AG09309 (cell line): ENCODE results near the gene ATP2B2.

Source experiments
- DNase-seq: peaks from one replicate; pipeline ENCODE4 v3.0.0-alpha.2; 2010; ENCODE audit warnings: low read depth
- H3K4me3 ChIP-seq: 2 replicates; pipeline ENCODE4 v1.5.1; 2011; ENCODE audit warnings: mild to moderate bottlenecking, low read depth, low read length, moderate library complexity; ENCODE audit not compliant: control insufficient read depth
- TF ChIP-seq, protein P1 (sequence below): IDR thresholded peaks from 2 replicates; pipeline ENCODE4 v1.5.1; 2011; ENCODE audit warnings: mild to moderate bottlenecking, low read depth, low read length, inconsistent platforms; ENCODE audit not compliant: insufficient read depth, control insufficient read depth; ENCODE audit errors: missing control alignments

ATP2B2 gene

DNA sequence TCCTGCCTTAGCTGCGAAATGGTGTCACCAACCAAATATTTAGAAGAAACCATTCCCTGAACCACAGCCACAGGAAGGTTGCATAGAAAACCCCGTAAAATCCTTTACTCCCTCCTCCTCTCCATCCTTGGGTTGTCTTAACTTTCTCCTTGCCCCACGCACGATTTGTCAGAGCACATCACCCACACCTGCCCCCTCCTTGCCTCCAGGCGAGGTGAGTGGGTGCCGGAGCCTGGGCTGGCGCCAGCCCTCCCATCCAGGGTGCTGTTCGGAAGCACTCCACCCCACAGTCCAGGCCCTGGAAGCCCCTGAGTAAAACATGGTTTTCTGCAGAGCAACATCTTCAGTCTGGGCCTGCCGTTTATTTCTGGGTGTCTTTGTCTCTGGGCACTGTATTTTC is 216.3 kb downstream of the ATP2B2 start:
- TF ChIP-seq, protein P1, sequence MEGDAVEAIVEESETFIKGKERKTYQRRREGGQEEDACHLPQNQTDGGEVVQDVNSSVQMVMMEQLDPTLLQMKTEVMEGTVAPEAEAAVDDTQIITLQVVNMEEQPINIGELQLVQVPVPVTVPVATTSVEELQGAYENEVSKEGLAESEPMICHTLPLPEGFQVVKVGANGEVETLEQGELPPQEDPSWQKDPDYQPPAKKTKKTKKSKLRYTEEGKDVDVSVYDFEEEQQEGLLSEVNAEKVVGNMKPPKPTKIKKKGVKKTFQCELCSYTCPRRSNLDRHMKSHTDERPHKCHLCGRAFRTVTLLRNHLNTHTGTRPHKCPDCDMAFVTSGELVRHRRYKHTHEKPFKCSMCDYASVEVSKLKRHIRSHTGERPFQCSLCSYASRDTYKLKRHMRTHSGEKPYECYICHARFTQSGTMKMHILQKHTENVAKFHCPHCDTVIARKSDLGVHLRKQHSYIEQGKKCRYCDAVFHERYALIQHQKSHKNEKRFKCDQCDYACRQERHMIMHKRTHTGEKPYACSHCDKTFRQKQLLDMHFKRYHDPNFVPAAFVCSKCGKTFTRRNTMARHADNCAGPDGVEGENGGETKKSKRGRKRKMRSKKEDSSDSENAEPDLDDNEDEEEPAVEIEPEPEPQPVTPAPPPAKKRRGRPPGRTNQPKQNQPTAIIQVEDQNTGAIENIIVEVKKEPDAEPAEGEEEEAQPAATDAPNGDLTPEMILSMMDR, result no peak
- no peak for DNase-seq
- no peak overlapping the region for H3K4me3 ChIP-seq

DNA sequence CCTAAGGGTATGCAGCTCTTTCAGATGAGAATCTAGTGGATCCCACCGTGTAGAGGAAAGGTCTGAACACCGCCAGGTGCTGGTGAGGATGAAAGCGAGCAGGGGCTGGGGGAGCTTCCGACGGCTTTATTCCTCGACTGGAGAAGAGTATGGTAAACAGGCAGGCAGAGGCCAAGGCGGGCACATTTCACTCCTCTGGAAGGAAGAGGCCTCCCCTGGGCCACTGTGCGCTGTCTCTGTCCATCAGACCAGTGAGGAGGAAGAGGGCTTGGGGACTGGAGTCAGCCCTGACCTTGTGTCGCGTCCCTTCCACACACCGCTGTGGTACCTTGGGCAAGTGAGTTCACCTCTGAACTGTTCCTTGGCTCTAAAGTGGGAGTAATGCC is 216.8 kb downstream of the ATP2B2 start:
- H3K4me3 ChIP-seq, result no peak overlapping the region
- TF ChIP-seq, protein P1, result no peak
- DNase-seq, result no peak

DNA sequence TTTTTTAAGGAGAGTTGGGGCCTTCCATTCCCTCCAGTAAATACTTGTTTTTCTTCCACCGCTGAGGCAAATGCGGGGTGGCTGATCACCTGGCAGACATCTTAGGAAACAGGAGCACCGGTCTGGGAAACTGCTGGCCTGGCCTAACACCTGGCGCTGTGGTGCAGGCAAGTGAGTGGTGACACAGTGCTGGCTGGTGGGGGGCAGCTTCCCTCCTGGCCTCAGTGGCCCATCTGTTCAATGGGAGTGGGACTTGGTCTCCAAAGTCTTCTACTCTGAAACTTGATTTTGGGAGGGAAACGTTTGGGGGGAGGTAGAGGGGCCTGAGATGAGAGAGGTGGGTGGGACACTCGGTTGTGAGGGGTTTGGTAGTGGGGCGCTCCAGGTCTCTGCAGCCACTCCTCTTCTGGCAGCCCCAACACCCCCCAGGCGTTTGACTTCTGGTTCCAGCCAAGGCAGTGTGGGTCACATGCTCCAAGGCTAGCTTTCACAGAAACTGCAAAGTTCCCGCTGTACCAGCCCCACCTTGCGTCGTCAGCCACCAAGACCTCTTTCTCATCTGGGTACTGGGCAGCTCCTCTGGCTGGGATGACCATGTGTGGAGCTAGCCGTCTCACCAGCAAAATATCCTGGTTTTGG is 217.3 kb downstream of the ATP2B2 start:
- no peak for DNase-seq
- H3K4me3 ChIP-seq, result no peak overlapping the region
- TF ChIP-seq, protein P1, result no peak

DNA sequence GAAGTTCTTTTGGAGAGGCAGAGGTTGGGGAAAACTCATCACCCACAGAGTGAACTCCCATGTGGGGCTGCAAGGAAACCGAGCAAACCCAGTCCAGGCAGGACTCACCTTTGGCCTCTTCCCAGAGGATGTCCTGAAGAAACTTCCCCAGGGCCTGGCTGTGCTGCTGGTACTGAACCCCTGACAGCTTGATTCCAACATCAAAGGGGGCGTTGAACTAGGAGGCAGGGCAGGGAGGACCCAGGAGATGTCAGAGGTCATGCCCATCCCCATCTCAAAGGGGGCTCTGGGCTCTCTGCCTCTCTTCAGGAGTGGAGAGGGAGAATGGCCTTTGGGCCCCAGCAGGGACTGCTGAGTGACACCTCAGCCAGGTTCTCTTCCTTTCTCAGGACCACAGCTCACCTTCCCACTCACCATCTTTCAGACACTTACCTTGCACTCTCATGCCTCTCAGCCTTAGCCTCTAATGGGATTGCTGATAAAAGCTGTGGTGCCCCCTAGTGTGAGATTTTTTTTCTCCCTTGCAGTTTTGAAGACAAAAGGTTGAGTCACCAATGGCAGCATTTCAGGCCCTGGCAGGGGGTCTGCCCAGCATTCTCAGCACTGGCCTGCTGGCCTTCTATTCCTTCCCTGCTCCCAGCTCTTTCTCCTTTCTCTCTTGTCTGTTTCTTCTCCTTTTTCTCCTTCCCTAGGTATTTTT is 218.6 kb downstream of the ATP2B2 start:
- H3K4me3 ChIP-seq, result no peak overlapping the region
- DNase-seq, result peak; percentile 46
- TF ChIP-seq, protein P1, result peak; percentile 59

DNA sequence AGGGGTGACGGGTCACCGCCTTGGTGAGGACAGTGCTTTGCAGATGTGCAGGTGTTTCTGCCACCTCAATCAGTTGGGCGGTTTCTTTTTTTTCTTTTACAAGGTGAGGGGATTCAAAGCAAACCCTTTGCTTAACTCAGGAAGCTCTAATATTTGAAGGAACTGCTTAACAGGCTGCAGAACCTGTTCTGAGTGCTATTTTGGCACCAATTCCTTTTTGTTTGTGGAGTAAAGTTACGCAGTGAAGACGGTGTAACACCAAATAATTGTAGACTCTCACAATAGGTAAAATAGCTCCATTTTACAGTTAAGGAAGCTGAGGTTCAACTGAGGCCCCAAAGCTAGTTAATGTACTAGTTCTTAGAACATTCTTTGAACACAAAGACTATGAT is 219.3 kb downstream of the ATP2B2 start:
- no peak for DNase-seq
- H3K4me3 ChIP-seq, result no peak overlapping the region
- TF ChIP-seq, protein P1, result no peak

DNA sequence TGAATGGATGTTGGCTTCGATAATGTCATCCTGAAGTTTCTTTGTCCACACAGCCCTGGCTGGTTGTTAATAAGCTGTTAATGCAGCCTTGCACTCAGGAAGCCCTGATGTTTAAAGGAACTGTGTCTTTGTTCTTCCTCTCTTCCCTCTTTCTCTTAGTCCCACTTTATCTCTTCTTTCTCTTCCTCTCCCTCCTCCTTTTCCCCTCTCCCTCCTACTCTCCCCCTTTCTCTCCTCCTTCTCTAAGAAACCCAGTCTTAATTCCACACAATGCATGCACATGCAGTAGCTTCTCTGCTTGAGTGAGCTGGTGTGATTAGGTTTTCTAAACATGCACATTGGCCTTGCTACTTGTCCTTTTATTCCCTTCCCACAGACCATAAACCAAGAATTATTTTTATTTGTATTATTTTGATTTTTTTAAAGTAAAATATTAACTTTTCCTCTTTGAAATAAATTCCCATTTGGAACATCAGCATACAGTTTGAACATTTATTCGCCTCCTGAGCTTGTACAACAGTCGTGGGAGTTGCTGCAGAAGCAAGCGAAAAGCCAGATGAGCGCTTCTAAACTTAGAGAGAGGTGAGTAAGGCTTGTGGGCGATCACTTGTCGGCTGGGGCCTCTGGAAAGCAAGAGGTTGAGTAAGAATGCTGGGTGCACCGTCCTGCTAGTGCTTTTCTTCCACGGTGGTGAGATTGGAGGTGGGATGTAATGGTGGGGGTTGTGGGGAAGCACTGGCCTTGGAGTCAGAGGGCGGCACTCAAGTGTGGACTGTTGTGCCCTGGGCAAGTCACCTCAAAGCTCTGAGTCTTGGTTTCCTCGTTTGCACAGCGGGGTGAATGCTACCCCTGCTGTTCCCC is 219.9 kb downstream of the ATP2B2 start:
- TF ChIP-seq, protein P1, result no peak
- no peak overlapping the region for H3K4me3 ChIP-seq
- no peak for DNase-seq
